GM20000 (cell line): ENCODE measurements around the gene KRT85.

ENCODE experiments used
- DNase-seq: peaks from one replicate; pipeline ENCODE4 v3.0.0; 2012; ENCODE audit warnings: low spot score
- CTCF ChIP-seq: IDR thresholded peaks from 2 replicates; pipeline ENCODE4 v1.5.1; 2012; ENCODE audit warnings: mild to moderate bottlenecking, control low read depth; ENCODE audit errors: extremely low read depth, missing control alignments

Gene KRT85

GRCh38 chr12:52354200-52354599, 13.1 kb downstream of the KRT85 start:
- no peak for DNase-seq
- no peak for TF ChIP-seq CTCF

- no peak for TF ChIP-seq CTCF
- no peak for DNase-seq
Measured at GRCh38 chr12:52353766-52354165, 13.5 kb downstream of the KRT85 start.

- DNase-seq, result no peak
- no peak for TF ChIP-seq CTCF
Measured at GRCh38 chr12:52352951-52353350, 14.3 kb downstream of the KRT85 start.

GRCh38 chr12:52351196-52352059, 15.9 kb downstream of the KRT85 start:
- DNase-seq, result no peak
- no peak for TF ChIP-seq CTCF

- no peak for DNase-seq
- TF ChIP-seq CTCF, result no peak
Measured at GRCh38 chr12:52350786-52351185, 16.5 kb downstream of the KRT85 start.

GRCh38 chr12:52350021-52350620, 17.2 kb downstream of the KRT85 start:
- TF ChIP-seq CTCF, result no peak

GRCh38 chr12:52349196-52349595, 18.1 kb downstream of the KRT85 start:
- no peak for TF ChIP-seq CTCF
- no peak for DNase-seq

More at GRCh38 chr12:52350021-52350620, 17.2 kb downstream of the KRT85 start:
- DNase-seq, result no peak
